AG09319 (cell line): Measurements from ENCODE around the gene EEF1AKMT2.
"Not testable (repeated sequence)": the region's sequence is repeated elsewhere in the genome, so short reads cannot be mapped to it uniquely, and the experiment has no call there.

Source experiments
- DNase-seq: peaks from one replicate; pipeline ENCODE4 v3.0.0-alpha.2; 2010; ENCODE audit warnings: low read depth; ENCODE audit errors: extremely low read depth
- CTCF ChIP-seq: IDR thresholded peaks from 2 replicates; pipeline ENCODE4 v1.5.1; 2011; ENCODE audit warnings: low read depth, mild to moderate bottlenecking, inconsistent platforms, low read length, moderate library complexity

Gene EEF1AKMT2

GRCh38 chr10:124825702-124826101 is 34.0 kb upstream of the EEF1AKMT2 start:
- no peak for DNase-seq
- no peak for TF ChIP-seq CTCF

DNA sequence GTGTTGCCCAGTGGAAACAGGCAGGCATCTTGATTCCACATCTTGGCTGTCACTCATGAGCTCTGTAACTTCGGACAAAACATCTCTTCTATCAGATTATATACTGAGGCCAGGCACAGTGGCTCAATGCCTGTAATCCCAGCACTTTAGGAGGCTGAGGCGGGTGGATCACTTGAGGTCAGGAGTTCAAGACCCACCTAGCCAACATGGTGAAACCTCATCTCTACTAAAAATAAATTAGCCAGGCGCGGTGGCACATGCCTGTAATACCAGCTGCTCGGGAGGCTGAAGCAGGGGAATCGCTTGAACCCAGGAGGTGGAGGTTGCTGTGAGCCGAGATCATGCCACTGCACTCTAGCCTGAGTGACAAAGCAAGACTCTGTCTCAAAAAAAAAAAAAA is 33.2 kb upstream of the EEF1AKMT2 start:
- DNase-seq: not testable (repeated sequence)

- DNase-seq: no peak
- no peak for TF ChIP-seq CTCF
These were observed 32.8 kb upstream of the EEF1AKMT2 start for GRCh38 chr10:124824507-124824906.

GRCh38 chr10:124821520-124821919 is 29.8 kb upstream of the EEF1AKMT2 start:
- TF ChIP-seq CTCF: no peak
- DNase-seq: no peak

DNA sequence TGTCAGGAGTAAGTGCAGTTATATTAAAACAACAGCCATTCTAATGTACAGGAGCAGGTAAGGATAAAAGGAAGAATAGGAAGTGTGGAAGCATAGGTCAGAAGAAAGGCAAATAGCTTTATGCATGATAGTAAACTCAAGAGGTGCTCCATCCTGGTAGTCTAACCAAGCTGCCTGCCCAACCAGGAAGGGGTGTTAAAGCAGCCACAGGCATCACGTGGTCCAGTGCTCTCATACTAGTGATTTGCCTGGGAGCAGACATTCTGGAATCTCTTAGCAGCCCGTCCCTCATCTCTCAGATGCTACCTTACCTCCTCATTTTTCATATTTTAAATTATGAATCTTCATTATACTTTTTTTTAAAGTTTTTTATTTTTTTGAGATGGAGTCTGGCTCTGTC is 28.4 kb upstream of the EEF1AKMT2 start:
- TF ChIP-seq CTCF: no peak

DNA sequence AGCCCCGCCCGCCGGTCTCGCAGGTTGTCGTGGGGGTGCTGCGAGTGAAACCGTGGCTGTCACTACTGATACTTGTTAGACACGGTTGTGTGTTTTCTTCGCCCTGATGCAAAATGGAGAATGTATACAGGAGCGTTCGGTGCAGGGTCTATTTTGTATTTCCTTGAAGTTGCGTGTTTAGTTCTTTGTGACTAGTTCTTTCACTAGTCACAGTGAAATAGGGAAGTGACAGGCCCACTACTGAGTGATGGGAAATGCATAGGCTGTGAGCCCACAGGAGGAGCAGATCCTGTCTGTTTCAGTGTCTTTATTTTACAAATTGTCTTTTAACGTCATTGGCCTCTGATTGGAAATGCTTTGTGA is 10.6 kb upstream of the EEF1AKMT2 start:
- no peak for DNase-seq
- no peak for TF ChIP-seq CTCF

More for the DNA sequence above, 28.4 kb upstream of the EEF1AKMT2 start:
- DNase-seq: no peak

GRCh38 chr10:124799211-124799610 is 7.5 kb upstream of the EEF1AKMT2 start:
- TF ChIP-seq CTCF: no peak
- no peak for DNase-seq

- DNase-seq: no peak
- TF ChIP-seq CTCF: no peak
These were observed 7.1 kb upstream of the EEF1AKMT2 start for GRCh38 chr10:124798781-124799180.
